Adrenal gland (tissue), 12 donors: Measurements from ENCODE around the gene FGGY. TPM values are rescaled to one million over a fixed set of nuclear protein-coding genes. Genes with fewer than 3 reads are reported as not detected.

ENCODE experiments used
- DNase-seq, 7 donors: peaks; one replicate each; pipeline ENCODE4 v3.0.0-alpha.2; 2019 to 2020
- H3K27ac ChIP-seq, 5 donors: fragments of 200-600 bp; sonication (generic) in 4 of 5; 1 replicate in 3 of 5; 2 replicates in 2 of 5; pipeline versions ENCODE4 v1.5.1 to v1.8.0; 2016 to 2020; ENCODE audit warnings: mild to moderate bottlenecking in 1 of 5
- H3K27me3 ChIP-seq: fragments of 200-600 bp; 2 replicates; pipeline ENCODE4 v1.8.0; 2021
- H3K36me3 ChIP-seq, 2 donors: fragments of 200-600 bp; replicated peaks in 1 of 2; 1 replicate in 1 of 2; 2 replicates in 1 of 2; pipeline versions ENCODE4 v1.5.1 to v1.8.0; 2018 to 2022
- H3K4me1 ChIP-seq, 2 donors: fragments of 200-600 bp; replicated peaks in 1 of 2; 1 replicate in 1 of 2; 2 replicates in 1 of 2; pipeline versions ENCODE4 v1.5.1 to v1.8.0; 2018 to 2021
- H3K4me3 ChIP-seq, 4 donors: fragments of 200-600 bp; sonication (generic) in 3 of 4; one replicate each; pipeline ENCODE4 v1.5.1; 2016 to 2018
- H3K9me3 ChIP-seq, 3 donors: fragments of 200-600 bp; sonication (generic) in 1 of 3; replicated peaks in 1 of 3; 1 replicate in 2 of 3; 2 replicates in 1 of 3; pipeline versions ENCODE4 v1.5.1 to v1.8.0; 2016 to 2021
- CTCF ChIP-seq, 6 experiments: fragments of 450-650 bp in 4 of 6; fragments of 200-600 bp in 2 of 6; sonication (generic) in 1 of 6; IDR thresholded peaks; 1 replicate in 5 of 6; 2 replicates in 1 of 6; pipeline versions ENCODE4 v1.5.1 to v1.8.0; 2016 to 2021; ENCODE audit warnings: antibody characterized with exemption in 6 of 6, mild to moderate bottlenecking in 2 of 6, moderate library complexity in 1 of 6
- POLR2A ChIP-seq, 2 donors: fragments of 450-650 bp; IDR thresholded peaks; one replicate each; pipeline ENCODE4 v1.6.1; 2017; ENCODE audit warnings: antibody characterized with exemption in 2 of 2, mild to moderate bottlenecking in 2 of 2, moderate library complexity in 1 of 2
- WGBS, 4 donors: extraction: QIAGEN DNeasy Blood & Tissue Kit in 2 of 4; methylation state at CpG; one replicate each; pipeline versions ENCODE4 v1.1.5 to v1.1.7; 2013 to 2017; 5-methylcytosine and 5-hydroxymethylcytosine counted together
- intact Hi-C, 2 donors: fragments of 100-400 bp; cut with DNase I; formaldehyde crosslinking; loops; one replicate each; pipeline versions ENCODE4 v1.14.1 to v1.15.0; 2022 to 2023
- polyA plus RNA-seq, 3 donors: library from polyadenylated mRNA; stranded (reverse); fragments of 200-250 nt in 2 of 3; fragments of 350-450 nt in 1 of 3; fragmentation: Illumina TruSeq in 1 of 3; extraction: RNeasy Lipid Tissue Mini Kit (QIAGEN cat#74804) in 1 of 3; gene quantifications; one replicate each; pipeline ENCODE4 v1.2.3, GENCODE V29; 2013 to 2014
- total RNA-seq, 9 donors: library from RNA; depleted of rRNA in 4 of 9; stranded (reverse); fragments of >200 nt in 4 of 9; fragments of 120-200 nt in 1 of 9; fragmentation: NEBNext Ultra II Directional in 1 of 9; extraction: Animal tissue kit (Norgen Biotek cat#: 25700) in 1 of 9; gene quantifications; one replicate each; pipeline versions ENCODE4 v1.1.0 to v1.2.4, GENCODE V29; 2013 to 2023
- donor health status: healthy with polysubstance abuse.
- donor health status: Bipolar disorder and iron deficiency.
- donor health status: DM: yes; HTN: yes; CAD: no.
- donor health status: DM: no; HTN: no; CAD: no.
- donor health status: DM: no; HTN: no; CAD: no.
- donor health status: DM: yes; HTN: yes; CAD: no.

The FGGY gene
- total and polyA plus RNA-seq, 12 donors: 7.4 to 75.5 (median 35.0) TPM

GRCh38 chr1:59500950-59501742, 204.3 kb downstream of the FGGY start:
- DNase-seq: no peak
- no peak for TF ChIP-seq CTCF (IDR thresholded peaks at IDR 0.05)
- no peak for TF ChIP-seq POLR2A (IDR thresholded peaks at IDR 0.05)
- H3K9me3 ChIP-seq: no peaks in the 10 kb centered on the region
- H3K36me3 ChIP-seq: no peaks in the 10 kb centered on the region
- WGBS, 4 donors: 69 to 87% (median 74%) methylated on average over 4 of the region's 4 CpGs
- no peak overlapping the region for H3K4me3 ChIP-seq
- no peaks in the 10 kb centered on the region for H3K27me3 ChIP-seq
- intact Hi-C loops: no loop called here
- H3K27ac ChIP-seq: no peak overlapping the region
- peaks cover 23 to 35% of the 10 kb centered on the region in 2 donors for H3K4me1 ChIP-seq

- intact Hi-C loops: no loop called here
- Histone ChIP-seq H3K36me3 (no peaks in the 10 kb centered on the region), H3K9me3 (no peaks in the 10 kb centered on the region), H3K4me1 (peaks cover 23 to 45% of the 10 kb centered on the region in 2 donors), H3K27ac (no peak overlapping the region), H3K4me3 (no peak overlapping the region), H3K27me3 (no peaks in the 10 kb centered on the region)
- WGBS, 4 donors: 67 to 74% (median 71%) methylated on average over 3 to 4 of the region's 4 CpGs
- peak in 1 of 7 donors; percentile 40 for DNase-seq
- TF ChIP-seq CTCF (IDR thresholded peaks at IDR 0.05): no peak
- no peak for TF ChIP-seq POLR2A (IDR thresholded peaks at IDR 0.05)
These were observed 205.3 kb downstream of the FGGY start for GRCh38 chr1:59502009-59502691.

GRCh38 chr1:59504276-59504675, 207.4 kb downstream of the FGGY start:
- H3K4me1 ChIP-seq: peaks cover 15 to 43% of the 10 kb centered on the region in 2 donors
- no peak for DNase-seq
- intact Hi-C loops: no loop called here
- H3K36me3 ChIP-seq: no peaks in the 10 kb centered on the region
- WGBS, 4 donors: 79 to 89% (median 86%) methylated on average over 3 of the region's 3 CpGs
- no peak overlapping the region for H3K27ac ChIP-seq
- H3K27me3 ChIP-seq: no peaks in the 10 kb centered on the region
- no peak overlapping the region for H3K4me3 ChIP-seq
- no peaks in the 10 kb centered on the region for H3K9me3 ChIP-seq
- no peak for TF ChIP-seq POLR2A (IDR thresholded peaks at IDR 0.05)
- no peak for TF ChIP-seq CTCF (IDR thresholded peaks at IDR 0.05)

GRCh38 chr1:59505596-59506028, 208.7 kb downstream of the FGGY start:
- H3K4me1 ChIP-seq: peaks cover 3 to 30% of the 10 kb centered on the region in 2 donors
- no peaks in the 10 kb centered on the region for H3K9me3 ChIP-seq
- intact Hi-C loops: no loop called here
- 68 to 91% (median 87%) methylated on average over 2 of the region's 2 CpGs for WGBS, 4 donors
- H3K27me3 ChIP-seq: no peaks in the 10 kb centered on the region
- no peak for DNase-seq
- no peaks in the 10 kb centered on the region for H3K36me3 ChIP-seq
- no peak overlapping the region for H3K4me3 ChIP-seq
- H3K27ac ChIP-seq: no peak overlapping the region
- TF ChIP-seq CTCF (IDR thresholded peaks at IDR 0.05) (no peak), POLR2A (IDR thresholded peaks at IDR 0.05) (no peak)
